GM19463 (cell line): ENCODE data around the gene MRPS16.
"Not testable (repeated sequence)": the region's sequence is repeated elsewhere in the genome, so short reads cannot be mapped to it uniquely, and the experiment has no call there.

Experiments used
- ATAC-seq: cut with Tn5 transposase; IDR thresholded peaks from one replicate; pipeline ENCODE4 v1.9.1; 2021; ENCODE audit warnings: mild to moderate bottlenecking, moderate library complexity; ENCODE audit not compliant: unreplicated experiment

MRPS16 gene

DNA sequence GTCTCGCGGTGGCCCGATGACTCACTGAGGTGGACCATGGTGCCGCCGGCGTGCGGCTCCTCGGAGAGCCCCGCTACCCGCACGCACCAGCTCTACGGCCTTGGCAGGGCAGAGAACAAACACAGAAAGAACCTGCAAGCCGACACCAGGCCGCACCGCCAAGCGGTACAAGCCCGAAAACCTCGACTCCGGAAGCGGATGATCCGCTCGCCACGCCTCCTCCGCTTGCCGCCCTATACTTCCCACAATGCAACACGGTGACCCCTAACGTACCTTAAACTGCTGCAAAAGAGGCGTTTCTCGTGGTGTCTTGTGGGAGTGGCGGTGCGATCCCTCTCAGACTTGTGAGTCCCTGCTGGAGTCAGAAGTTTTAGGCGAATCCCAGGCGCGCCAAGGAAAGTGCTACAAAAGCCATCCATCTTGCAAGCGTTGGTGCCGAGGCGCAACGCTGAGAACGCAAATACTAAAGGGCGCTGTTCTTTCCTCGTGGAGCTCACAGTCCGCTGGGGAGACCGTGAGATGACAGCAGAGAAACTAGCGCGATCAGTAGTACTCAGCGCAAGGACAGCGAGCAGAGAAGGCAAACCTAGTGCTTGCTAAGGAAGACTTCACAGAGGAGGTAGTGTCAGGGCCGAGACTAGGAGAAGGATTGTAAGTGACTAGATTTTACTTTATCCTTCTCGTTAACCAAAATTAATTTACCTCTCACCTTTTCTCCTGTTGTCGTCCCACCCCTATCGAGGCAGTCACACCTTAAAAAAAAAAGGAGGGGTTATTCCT lies at the start of gene MRPS16:
MRPS16 (minus strand) TSS at position 200 of the 780 bp plus-strand sequence; CDS start at position 38, 162 bp downstream.
- ATAC-seq: peak; percentile 79

DNA sequence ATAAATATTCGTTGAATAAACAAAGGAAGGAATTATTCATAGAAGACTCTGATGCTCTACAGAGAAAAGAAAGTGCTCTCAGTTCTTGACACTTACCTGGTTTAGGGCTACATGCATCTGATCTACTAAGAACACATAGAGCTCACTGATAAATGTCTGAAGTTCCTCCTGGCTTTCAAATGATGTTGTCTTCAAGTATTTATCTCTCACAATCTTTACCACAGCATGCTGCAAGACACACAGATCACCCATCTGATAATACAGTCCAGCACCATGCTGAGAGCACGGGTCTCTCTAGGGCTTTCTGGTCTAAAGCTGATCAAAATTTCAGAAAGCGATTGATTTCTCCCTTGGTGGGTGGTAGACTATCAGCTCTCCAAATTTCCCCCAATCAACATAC lies 44.5 kb upstream of the MRPS16 start:
- no peak for ATAC-seq

DNA sequence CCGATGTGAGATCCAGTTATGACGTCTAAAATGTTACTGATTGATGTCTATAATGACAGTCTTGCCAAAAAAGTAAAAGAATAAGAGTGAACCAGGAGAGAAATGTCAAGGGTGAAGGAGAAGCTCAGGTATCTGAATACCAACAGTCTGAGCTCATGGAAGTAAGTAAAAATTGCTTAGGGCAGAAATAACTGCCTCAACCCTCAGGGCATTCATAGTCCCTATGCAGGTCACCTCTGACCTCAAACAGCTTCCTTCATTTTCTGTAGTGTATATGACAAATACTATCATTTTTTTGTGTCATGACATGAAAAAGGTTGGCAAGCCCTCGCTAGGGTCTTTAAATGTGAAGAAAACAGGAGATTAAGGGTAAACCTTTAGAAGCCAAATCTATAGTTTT lies 41.0 kb upstream of the MRPS16 start:
- ATAC-seq: no peak

DNA sequence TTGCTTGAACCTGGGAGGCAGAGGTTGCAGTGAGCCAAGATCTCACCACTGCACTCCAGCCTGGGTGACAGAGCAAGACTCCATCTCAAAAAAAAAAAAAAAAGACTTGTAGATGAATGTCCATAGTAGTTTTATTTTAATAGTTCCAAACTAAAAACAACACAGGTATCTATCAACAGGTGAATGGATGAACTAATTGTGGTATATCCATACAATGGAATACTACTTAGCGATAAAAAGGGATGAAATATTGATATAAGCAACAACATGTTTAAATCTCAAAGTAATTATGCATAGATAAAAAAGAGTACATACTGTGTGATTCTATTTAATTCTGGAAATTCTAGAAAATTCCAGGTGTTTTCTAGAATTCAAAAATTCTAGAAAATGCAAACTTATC lies 37.5 kb upstream of the MRPS16 start:
- ATAC-seq: no peak

DNA sequence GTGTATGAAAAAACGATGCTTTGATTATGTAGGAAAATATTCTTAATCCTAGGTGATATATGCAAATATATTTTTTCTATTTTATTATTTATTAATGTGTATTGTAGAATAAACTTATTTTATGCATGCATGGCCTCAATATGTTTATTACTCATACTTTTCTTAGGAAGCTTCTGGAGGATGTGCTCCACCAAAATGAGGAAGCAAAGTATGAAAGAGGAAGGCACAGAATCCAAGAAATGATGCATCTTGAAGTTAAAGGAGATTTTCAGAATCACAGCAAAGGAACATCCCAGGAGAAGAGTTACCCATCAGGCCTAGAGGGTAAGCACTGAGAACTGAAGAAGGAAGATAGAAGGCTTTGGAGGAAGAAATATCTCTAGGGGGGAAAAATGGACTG lies 35.0 kb upstream of the MRPS16 start:
- ATAC-seq: no peak

DNA sequence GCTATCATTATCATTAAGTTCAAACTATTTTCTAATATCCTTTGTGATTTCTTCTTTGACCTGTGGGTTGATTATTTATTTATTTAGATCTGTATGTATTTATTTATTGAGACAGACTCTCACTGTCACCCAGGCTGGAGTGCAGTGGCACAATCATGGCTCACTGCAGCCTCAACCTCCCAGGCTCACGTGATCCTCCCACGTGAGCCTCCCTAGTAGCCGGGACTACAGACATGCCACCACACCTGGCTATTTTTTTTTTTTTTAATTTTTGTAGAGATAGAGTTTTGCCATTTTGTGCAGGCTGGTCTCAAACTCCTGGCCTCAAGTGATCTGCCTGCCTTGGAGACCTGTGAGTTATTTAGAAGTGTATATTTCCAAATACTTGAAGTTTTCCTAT lies 28.7 kb upstream of the MRPS16 start:
- no peak for ATAC-seq

DNA sequence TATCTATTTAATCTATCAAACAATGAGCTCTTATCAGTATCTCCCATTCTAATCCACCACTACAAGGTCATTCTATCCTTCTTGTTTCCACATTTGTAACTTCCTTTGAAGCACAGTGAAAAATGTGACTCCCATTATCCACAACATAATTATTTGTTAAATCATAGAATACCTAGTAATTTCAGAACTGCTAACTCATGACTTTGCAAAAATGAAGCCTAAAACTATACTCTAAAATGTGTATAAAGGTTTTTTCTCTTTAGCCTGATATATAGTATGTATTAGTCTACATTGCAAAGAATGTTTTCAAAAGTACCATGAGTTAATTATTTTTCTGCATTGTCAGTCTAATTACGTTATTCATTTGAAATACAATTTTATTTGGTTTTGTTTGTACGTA lies 12.0 kb upstream of the MRPS16 start:
- ATAC-seq: no peak

DNA sequence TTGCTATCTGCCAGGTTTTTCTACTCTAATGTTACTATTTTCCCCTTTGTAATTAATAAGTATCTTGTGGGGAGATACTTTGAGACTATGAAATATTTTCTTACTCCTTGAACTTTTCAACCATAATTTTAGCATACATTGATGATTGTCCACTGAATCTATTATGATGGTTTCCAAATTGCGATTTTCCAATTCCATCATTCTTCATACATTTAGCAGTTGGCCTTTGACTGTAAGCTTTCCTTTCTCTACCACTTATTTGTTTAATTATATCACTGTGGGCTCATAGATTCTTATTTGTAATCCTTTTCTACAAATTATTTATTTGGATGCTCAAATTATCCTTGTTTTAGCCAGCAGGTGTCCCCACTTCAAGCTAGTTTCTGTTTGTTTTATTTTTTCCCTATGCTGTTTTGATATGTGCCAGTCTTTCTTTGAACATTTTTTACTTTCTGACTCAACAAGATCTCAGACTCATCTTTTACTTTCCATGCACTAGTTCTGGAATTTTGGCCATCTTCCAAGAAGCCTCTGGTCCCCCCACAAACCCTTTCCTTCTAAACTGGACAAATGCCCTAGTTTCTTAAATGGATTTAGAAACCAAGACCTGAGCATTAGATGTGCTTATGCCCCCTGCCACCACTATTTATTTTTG lies 11.4 kb upstream of the MRPS16 start:
- no peak for ATAC-seq

DNA sequence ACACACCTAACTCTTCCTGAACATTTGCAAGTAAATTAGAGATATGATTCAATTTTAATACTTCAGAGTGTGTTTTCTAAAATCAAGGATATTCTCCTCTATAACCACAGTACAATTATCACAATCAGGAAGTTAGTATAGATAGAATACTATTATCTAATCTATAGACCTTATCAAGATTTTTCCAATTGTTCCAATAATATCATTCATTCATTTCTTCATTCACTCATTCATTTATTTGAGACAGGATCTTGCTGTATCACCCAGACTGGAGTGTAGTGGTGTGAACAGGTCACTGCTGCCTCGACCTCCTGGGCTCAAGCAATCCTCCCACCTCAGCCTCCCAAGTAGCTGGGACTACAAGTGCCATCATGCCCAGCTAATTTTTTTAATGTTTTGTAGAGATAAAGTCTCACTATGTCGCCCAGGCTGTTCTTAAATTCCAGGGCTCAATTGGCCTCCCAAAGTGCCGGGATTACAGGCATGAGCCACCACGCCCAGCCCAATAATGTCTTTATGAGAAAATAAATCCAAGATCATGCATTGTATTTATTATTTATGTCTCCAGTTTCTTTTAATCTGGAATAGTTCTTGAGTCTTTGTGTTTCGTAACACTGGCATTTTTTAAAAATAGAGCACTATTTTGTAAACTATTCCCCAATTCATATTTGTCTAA lies 10.6 kb upstream of the MRPS16 start:
- no peak for ATAC-seq

DNA sequence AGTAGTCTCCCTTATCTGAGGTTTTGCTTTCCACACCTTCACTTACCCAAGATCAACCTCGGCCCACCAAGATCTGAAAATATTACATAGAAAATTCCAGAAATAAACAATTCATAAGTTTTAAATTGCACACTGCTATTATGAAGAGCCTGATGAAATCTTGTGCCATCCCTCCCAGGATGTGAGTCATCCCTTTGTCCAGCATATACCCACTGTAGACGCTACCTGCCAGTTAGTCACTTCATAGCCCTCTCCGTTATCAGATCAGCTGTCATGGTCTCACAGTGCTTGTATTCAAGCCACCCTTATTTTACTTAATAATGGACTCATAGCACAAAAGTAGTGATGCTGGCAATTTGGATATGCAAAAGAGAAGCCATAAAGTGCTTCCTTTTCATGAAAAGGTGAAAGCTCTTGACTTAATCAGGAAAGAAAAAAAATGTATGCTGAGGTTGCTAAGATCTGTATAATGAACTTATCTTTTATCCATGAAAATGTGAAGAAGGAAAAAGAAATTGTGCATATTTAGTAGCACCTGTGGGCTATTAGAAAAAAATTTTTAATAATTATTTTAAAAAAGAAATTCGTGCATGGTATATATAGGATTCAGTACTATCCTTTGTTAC lies 9.8 kb upstream of the MRPS16 start:
- ATAC-seq: no peak

DNA sequence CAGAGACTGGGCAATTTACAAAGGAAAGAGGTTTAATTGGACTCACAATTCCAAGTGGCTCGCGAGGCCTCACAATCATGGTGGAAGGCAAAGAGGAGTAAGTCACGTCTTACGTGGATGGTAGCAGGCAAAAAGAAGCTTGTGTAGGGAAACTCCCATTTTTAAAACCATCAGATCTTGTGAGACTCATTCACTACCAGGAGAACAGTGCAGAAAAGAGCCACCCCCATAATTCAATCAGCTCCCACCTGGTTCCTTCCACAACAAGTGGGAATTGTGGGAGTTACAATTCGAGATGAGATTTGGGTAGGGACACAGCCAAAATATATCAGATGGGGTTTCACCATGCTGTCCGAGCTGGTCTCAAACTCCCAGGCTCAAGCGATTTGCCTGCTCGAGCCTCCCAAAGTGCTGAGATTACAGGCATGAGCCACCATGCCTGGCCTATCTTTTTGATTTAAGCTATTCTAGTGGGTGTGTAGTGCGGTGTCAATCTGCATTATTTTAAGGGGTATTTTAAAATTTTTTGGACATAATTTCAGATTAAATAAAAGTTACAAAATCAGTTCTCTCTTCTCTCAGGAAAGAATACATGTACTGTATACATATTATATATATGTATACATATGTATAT lies 9.0 kb upstream of the MRPS16 start:
- ATAC-seq: no peak

DNA sequence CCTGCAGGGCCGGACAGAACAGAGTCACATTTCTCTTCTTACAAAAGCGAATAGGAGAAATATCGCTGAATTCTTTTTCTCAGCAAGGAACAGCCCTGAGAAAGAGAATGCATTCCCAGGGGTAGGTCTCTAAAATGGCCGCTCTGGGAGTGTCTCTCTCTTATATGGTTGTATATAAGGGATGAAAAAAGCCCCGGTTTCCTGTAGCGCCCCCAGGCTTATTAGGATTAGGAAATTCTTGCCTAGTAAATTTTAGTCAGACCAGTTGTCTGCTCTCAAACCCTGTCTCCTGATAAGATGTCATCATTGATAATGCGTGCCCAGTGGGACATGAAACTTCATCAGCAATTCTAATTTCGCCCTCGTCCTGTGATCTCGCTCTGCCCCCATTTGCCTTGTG lies 6.2 kb upstream of the MRPS16 start:
- not testable (repeated sequence) for ATAC-seq

DNA sequence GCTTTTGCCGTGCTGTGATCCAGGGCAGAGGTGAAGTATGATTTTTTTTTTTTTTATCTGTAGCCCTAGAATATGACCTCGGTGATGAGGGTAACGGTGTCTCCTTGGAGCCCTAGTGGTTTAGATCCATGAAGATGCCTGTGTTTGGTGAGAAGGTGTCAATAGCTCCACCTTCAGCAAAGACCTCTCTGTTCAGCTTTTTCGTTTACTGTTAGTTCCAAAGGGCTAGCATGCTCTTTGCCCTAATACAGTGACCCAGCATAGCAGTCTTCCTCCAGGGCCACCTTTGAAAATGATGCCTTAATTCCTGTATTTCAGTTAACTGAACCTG lies 746 bp upstream of the MRPS16 start:
- ATAC-seq: no peak

DNA sequence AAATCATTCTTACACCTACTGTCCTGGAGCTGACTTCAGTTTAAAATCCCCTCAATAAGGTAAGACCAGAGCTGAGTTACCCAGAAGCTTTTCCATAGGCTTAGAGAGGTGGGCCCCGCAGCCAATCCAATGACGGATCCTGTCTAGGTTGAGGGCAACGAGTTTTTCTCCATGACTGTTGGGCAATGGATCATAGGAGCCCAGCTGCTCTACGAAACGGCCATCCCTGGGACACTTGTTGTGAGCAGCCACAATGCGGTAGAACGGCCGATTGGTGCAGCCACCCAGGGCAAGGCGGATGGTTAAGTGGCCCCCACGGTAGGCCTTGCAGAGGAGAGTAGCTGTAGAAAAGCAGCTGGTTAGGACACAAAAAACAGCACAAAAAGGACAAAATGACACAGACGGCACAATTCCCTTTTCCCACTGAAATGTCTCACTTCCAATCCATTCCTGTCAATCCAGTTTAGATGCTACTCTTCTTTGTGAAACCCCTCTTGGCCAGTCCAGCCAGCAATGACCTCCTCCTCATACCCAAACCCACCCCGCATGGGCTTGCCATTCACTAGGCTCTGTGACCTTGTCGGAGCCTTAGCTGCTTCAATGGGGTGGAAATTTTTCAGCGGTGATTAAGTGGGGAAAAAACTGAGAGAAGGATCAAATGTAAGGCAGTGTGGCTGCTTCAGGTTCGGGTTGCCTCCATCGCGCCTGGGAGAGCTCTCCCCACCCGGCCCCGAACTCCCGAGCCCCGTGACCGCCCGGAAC lies 580 bp downstream of the MRPS16 start:
- ATAC-seq: peak; percentile 27

DNA sequence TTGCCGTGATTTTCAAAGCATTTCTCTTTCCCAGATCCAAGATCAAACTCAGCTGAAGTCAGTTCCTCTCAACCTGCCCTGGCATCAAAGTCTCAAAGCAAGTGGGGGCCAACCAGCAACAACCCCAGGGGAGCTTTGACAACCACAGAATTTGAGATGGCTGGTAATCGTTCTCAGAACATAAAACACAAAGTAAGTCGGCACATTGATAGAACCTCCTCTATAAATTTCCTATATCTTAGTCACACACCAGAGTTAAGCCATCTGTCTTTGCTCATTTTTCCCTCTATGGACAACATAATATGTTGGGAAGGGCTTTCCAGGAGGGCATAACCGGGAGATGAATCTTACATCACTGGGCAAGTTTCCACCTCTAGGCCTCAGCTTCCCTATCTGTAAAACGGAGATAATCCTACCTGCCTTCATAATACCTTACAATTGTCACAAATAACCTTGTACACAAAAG lies 4.2 kb downstream of the MRPS16 start:
- no peak for ATAC-seq

DNA sequence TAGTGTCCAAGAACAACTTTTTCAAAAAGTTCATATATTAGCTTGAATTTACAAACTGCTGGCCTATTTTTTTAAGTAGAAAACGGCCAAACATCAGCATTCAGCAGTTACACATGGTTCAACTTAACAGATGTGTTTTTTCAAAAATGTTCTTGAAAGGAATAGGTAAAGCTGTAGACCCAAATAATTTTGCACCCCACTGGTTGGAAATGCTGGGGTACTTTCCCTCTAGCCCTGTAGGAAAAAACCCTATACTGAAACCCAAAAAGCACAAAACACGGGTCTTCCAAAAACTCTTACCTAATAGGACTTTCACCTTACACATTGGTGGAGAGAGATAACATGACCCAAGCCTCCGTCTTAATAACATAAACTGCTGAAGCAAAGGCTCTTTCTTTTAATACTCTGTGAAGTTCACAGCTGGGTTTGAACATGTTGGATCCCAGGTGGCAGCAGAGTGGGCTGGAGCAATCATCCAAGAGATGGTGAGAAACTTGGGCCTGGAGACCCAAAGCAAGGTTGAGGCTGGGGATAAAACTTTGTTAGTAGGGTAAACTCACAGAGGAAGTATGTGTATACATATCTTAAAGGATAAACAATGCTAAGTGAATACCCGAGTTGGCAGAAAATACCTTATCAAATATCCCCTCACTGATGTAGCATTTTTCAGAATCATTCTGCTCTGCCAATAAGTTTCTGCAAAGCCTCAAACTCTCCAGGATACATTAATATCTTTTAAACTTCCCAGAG lies 4.8 kb downstream of the MRPS16 start:
- no peak for ATAC-seq

DNA sequence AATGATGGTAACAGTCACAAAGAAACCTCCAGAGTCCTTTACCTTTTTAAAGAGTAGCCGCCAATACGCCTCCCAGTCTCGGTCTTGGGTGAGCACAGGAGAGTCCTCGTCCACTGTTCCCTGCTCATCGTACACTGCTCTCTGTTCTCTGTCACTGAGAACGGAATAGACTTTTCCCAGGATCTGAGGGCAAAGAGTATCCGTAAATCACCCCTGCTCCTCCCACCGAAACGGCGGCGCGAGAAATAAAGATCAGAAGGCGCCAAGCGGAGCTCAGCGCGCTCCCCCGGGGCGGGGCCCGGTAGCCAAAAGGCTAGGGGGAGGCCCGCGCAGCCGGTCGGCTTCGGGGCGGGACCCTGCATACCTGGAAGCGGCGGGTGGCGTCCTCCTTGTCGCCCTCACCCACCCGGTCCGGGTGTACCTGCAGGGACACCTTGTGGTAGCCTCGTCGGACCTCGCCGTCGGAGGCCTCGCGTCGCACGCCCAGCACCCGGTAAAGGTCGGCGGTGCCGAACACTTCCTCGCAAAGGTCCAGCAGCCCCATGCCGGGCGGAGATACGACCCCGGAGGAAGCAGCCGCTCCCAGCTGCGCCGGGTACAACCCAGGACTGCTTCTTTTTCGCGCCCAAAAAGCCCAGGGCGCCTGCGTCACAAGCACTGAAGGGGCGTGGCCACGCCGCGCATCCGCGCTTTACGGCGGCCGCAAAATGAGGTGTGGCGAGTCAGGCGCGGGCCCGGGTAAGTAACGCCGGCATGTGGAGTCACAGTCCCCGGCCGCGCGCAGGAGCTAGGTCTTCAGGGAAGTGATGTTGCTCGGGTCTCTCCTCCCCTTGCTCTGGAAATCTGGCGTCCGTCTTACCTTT lies 5.6 kb downstream of the MRPS16 start, which contains the start of gene DNAJC9:
DNAJC9 (minus strand) TSS at position 610 of the 863 bp plus-strand sequence; CDS start at position 544, 66 bp downstream.
- peak; percentile 85 for ATAC-seq

DNA sequence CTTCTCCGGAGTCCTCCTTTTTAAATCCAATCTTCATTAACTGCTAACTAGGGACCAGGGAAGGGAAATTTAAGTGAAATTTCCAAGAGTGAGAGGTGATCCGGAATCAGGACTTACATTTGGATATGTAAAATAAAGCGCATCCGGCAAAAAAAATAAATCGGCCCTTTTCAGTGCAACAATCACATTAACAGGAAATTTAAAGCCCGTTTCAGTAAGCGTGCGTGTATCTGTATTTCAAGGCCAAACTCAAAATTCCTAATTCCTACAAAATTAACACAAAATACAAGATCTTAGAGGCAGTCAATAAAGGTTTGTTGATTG lies 6.2 kb downstream of the MRPS16 start:
- ATAC-seq: no peak
